22Rv1 (cell line): Measurements from ENCODE around the gene AMOTL2.

ENCODE experiments used
- CTCF ChIP-seq: fragments of 450-650 bp; IDR thresholded peaks from 2 replicates; pipeline ENCODE4 v1.5.1; 2017; ENCODE audit warnings: mild to moderate bottlenecking
- ZFX ChIP-seq: fragments of 450-650 bp; IDR thresholded peaks from 2 replicates; pipeline ENCODE4 v1.6.1; 2017; ENCODE audit warnings: antibody characterized with exemption, borderline replicate concordance

- TF ChIP-seq CTCF, result no peak
- no peak for TF ChIP-seq ZFX
Observed at GRCh38 chr3:134340982-134341365, 33.3 kb downstream of the AMOTL2 start.
